Right forelimb (tissue), 1 donor: ENCODE measurements around the gene RYR3.

Experiments used
- DNase-seq: peaks from one replicate; pipeline ENCODE4 v3.0.0-alpha.2; 2018

Gene RYR3

GRCh38 chr15:33322091-33322490, 11.3 kb downstream of the RYR3 start:
- DNase-seq = no peak

- DNase-seq = no peak
These were observed 13.8 kb downstream of the RYR3 start for GRCh38 chr15:33324609-33325008.

GRCh38 chr15:33326908-33327307, 16.1 kb downstream of the RYR3 start:
- DNase-seq = no peak

- DNase-seq = no peak
These were observed 17.3 kb downstream of the RYR3 start for GRCh38 chr15:33328106-33328505.

- DNase-seq = no peak
These were observed 18.7 kb downstream of the RYR3 start for GRCh38 chr15:33329457-33329856.

GRCh38 chr15:33330931-33331330, 20.2 kb downstream of the RYR3 start:
- DNase-seq = no peak

GRCh38 chr15:33341953-33342352, 31.2 kb downstream of the RYR3 start:
- DNase-seq = no peak

- DNase-seq = no peak
These were observed 32.5 kb downstream of the RYR3 start for GRCh38 chr15:33343275-33343674.

GRCh38 chr15:33344111-33344510, 33.3 kb downstream of the RYR3 start:
- DNase-seq = no peak

- no peak for DNase-seq
These were observed 33.8 kb downstream of the RYR3 start for GRCh38 chr15:33344530-33344929.

- DNase-seq = no peak
These were observed 43.6 kb downstream of the RYR3 start for GRCh38 chr15:33354411-33354810.

GRCh38 chr15:33357845-33358244, 47.1 kb downstream of the RYR3 start:
- no peak for DNase-seq

GRCh38 chr15:33358306-33358705, 47.5 kb downstream of the RYR3 start:
- DNase-seq = no peak

- peak; percentile 76 for DNase-seq
These were observed 50.1 kb downstream of the RYR3 start for GRCh38 chr15:33360886-33361285.

- DNase-seq = no peak
These were observed 59.3 kb downstream of the RYR3 start for GRCh38 chr15:33369941-33370622.

GRCh38 chr15:33370623-33371020, 59.9 kb downstream of the RYR3 start:
- no peak for DNase-seq

- no peak for DNase-seq
These were observed 60.4 kb downstream of the RYR3 start for GRCh38 chr15:33371159-33371558.

GRCh38 chr15:33374226-33374914, 63.6 kb downstream of the RYR3 start:
- no peak for DNase-seq

GRCh38 chr15:33375236-33375635, 64.5 kb downstream of the RYR3 start:
- no peak for DNase-seq

- DNase-seq = no peak
These were observed 66.4 kb downstream of the RYR3 start for GRCh38 chr15:33377204-33377603.

GRCh38 chr15:33378866-33379480, 68.2 kb downstream of the RYR3 start:
- no peak for DNase-seq

- DNase-seq = no peak
These were observed 69.6 kb downstream of the RYR3 start for GRCh38 chr15:33380406-33380805.

- no peak for DNase-seq
These were observed 71.7 kb downstream of the RYR3 start for GRCh38 chr15:33382491-33382890.

- DNase-seq = no peak
These were observed 73.5 kb downstream of the RYR3 start for GRCh38 chr15:33384307-33384706.
